ENCODE results near the gene SARS2. TPM values are rescaled to one million over a fixed set of nuclear protein-coding genes. Genes with fewer than 3 reads are reported as not detected.

SARS2 gene
- total RNA-seq, 1 experiment from 2014 or later = 57.4 TPM

- no peaks in the 10 kb centered on the region; a peak in 1 of 7 replicates for H3K36me3 Mint-ChIP-seq (ENCODE audit: insufficient read depth in 1 of 3, low read depth in 3 of 3)
- Histone ChIP-seq H4K5ac (ENCODE audit: insufficient read length, low read depth, low read length) (no peak overlapping the region), H3K4me2 (ENCODE audit: insufficient read depth, insufficient read length, low read length) (no peak overlapping the region), H3K14ac (ENCODE audit: insufficient read depth, low read length) (no peak overlapping the region), H2BK5ac (ENCODE audit: insufficient read length, low read length) (no peak overlapping the region), H3K23ac (ENCODE audit: insufficient read length, low read depth, low read length) (no peak overlapping the region), H3K79me1 (ENCODE audit: insufficient read depth, low read depth, low read length, poor library complexity, severe bottlenecking) (no peaks in the 10 kb centered on the region), H3K9me3 (ENCODE audit: control insufficient read depth, low read depth, low read length) (no peaks in the 10 kb centered on the region), H2AK5ac (ENCODE audit: insufficient read length, low read length) (no peak overlapping the region), H3K9ac (ENCODE audit: extremely low read depth, insufficient read length, low read length) (no peak overlapping the region), H2AFZ (ENCODE audit: low read length) (no peak overlapping the region), H4K91ac (ENCODE audit: insufficient read length, low read depth, low read length) (no peak overlapping the region), H2BK120ac (ENCODE audit: low read depth, low read length, poor library complexity, severe bottlenecking) (no peak overlapping the region), H3T11ph (ENCODE audit: low read length) (no peak overlapping the region), H2BK20ac (ENCODE audit: low read depth, low read length, poor library complexity, severe bottlenecking) (no peak overlapping the region), H3K18ac (ENCODE audit: insufficient read length, low read depth, low read length) (no peak overlapping the region), H3K4me1 (ENCODE audit: insufficient read depth, low read length) (no peaks in the 10 kb centered on the region; the same call in 1 of the 2 replicates), H3K79me2 (ENCODE audit: insufficient read depth, low read length) (no peaks in the 10 kb centered on the region), H3K27ac (ENCODE audit: insufficient read length, low read depth, low read length) (no peak overlapping the region), H3K56ac (ENCODE audit: insufficient read length, low read depth, low read length) (no peak overlapping the region), H2BK15ac (ENCODE audit: low read depth, low read length) (no peak overlapping the region), H3K4ac (ENCODE audit: low read depth, low read length) (no peak overlapping the region), H3K27me3 (ENCODE audit: insufficient read depth, low read length) (no peaks in the 10 kb centered on the region; the same call in 1 of the 2 replicates), H2BK12ac (ENCODE audit: insufficient read length, low read depth, low read length) (no peak overlapping the region), H4K20me1 (ENCODE audit: control insufficient read depth, insufficient read depth, insufficient read length) (no peaks in the 10 kb centered on the region), H4K8ac (replicated peaks; ENCODE audit: insufficient read length, low read depth, low read length) (no peak overlapping the region), H3K23me2 (ENCODE audit: insufficient read length, low read depth, low read length, poor library complexity, severe bottlenecking) (no peaks in the 10 kb centered on the region)
- H3K27ac Mint-ChIP-seq = no peak overlapping the region
- H3K27me3 Mint-ChIP-seq (ENCODE audit: low read depth) = peaks cover 12% of the 10 kb centered on the region
- no peak overlapping the region for H3K4me3 Mint-ChIP-seq
- no CpG with 5 or more reads among the region's 6 CpGs for WGBS (ENCODE audit: extremely low coverage, insufficient read length, low lambda C conversion rate)
- TF ChIP-seq, protein P1, sequence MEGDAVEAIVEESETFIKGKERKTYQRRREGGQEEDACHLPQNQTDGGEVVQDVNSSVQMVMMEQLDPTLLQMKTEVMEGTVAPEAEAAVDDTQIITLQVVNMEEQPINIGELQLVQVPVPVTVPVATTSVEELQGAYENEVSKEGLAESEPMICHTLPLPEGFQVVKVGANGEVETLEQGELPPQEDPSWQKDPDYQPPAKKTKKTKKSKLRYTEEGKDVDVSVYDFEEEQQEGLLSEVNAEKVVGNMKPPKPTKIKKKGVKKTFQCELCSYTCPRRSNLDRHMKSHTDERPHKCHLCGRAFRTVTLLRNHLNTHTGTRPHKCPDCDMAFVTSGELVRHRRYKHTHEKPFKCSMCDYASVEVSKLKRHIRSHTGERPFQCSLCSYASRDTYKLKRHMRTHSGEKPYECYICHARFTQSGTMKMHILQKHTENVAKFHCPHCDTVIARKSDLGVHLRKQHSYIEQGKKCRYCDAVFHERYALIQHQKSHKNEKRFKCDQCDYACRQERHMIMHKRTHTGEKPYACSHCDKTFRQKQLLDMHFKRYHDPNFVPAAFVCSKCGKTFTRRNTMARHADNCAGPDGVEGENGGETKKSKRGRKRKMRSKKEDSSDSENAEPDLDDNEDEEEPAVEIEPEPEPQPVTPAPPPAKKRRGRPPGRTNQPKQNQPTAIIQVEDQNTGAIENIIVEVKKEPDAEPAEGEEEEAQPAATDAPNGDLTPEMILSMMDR (conservative IDR thresholded peaks at IDR 0.05) = no peak
- H3K4me1 Mint-ChIP-seq = peaks cover 14 to 19% of the 10 kb centered on the region in 2 experiments
- no peak for DNase-seq
- no peaks in the 10 kb centered on the region for H3K9me3 Mint-ChIP-seq
These were observed 62.0 kb downstream of the SARS2 start for GRCh38 chr19:38868551-38868950.
